Measurements from ENCODE around the gene B4GALT4. TPM values are rescaled to one million over a fixed set of nuclear protein-coding genes. Genes with fewer than 3 reads are reported as not detected.
"Not testable (repeated sequence)": the region's sequence is repeated elsewhere in the genome, so short reads cannot be mapped to it uniquely, and the experiment has no call there.

The B4GALT4 gene
- total and polyA plus RNA-seq, 12 donors: 9.0 to 23.2 (median 11.6) TPM

DNA sequence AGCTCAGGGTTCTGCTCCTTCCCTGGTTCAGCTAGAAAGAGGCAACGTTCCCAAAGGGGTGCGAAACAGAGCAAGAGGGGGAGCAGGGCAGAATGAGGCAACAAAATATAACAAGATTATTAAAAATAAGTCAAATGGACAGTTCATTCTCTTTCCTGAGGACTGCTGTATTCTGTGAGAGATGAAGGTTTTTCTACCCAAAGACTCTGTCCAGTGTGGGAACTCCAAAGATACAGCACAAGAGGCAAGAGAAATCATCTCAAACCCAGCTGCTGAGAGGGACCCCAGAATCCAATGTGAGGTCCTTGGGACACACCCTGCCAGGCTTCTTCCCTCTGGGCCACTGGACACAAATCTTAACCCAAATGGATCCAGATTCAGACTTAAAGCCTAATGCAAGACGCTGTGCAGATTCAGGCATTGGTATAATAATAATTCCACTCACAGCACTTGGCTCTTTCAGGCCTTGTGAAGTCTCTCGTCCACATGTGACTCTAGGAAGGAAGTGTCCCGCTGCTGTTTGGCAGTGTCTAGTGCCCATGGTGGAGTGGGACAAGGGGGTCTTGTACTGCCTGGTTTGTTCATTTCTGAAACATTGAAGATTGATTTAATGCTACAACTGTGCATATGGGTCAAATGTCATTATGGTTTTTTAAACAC, 39.0 kb upstream of the B4GALT4 start:
- Histone ChIP-seq H3K9me3 (peaks cover 0 to 20% (median 4%) of the 10 kb centered on the region in 11 donors), H3K27me3 (no peaks in the 10 kb centered on the region), H3K36me3 (no peaks in the 10 kb centered on the region), H3K4me1 (peaks cover 5 to 58% (median 23%) of the 10 kb centered on the region in 9 donors), H3K4me3 (peak overlapping the region in 4 of 10 donors; percentile 2 to 20 (median 12)), H3K27ac (peak overlapping the region; percentile 74 to 94 (median 89))
- intact Hi-C loops (cut with DNase I): loop anchor here in 8 of 10 donors (1.0 to 10.0 kb wide), 18 partner anchors 15 to 415 kb away; partner anchors contain the start of genes POGLUT1 (in 5 of the 8), TMEM39A (in 5 of the 8), ARHGAP31 (in 3 of the 8) and COX17 (in 2 of the 8)
- ATAC-seq (peak in 7 of 8 donors; percentile 34 to 64 (median 43)), DNase-seq (no peak)
- TF ChIP-seq, protein P1, sequence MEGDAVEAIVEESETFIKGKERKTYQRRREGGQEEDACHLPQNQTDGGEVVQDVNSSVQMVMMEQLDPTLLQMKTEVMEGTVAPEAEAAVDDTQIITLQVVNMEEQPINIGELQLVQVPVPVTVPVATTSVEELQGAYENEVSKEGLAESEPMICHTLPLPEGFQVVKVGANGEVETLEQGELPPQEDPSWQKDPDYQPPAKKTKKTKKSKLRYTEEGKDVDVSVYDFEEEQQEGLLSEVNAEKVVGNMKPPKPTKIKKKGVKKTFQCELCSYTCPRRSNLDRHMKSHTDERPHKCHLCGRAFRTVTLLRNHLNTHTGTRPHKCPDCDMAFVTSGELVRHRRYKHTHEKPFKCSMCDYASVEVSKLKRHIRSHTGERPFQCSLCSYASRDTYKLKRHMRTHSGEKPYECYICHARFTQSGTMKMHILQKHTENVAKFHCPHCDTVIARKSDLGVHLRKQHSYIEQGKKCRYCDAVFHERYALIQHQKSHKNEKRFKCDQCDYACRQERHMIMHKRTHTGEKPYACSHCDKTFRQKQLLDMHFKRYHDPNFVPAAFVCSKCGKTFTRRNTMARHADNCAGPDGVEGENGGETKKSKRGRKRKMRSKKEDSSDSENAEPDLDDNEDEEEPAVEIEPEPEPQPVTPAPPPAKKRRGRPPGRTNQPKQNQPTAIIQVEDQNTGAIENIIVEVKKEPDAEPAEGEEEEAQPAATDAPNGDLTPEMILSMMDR (IDR thresholded peaks at IDR 0.05): no peak
- 29 to 40% methylated on average over 5 of the region's 5 CpGs for WGBS, 2 donors

DNA sequence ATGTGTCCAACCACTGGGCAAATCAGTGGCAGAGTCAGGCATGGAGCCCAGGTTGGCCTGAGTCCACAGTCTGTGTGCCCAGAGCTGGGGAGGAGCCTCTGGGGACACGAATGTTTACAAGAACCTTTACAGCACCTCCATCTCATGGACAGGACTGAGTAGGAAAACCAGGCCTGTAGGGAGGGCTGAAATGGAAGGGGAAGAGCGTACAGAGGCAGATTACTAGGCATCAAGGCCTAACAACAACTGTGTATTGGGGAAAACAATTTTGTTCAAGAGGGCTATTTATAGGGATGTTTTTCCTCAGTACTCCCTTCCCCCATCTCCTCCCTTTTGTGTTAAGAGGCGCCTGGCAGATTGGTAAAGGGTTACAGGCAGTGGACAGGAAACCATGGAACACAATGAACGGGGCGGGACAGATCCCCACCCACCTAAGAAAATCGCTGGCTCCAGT, 38.5 kb upstream of the B4GALT4 start:
- Histone ChIP-seq H3K27me3 (no peaks in the 10 kb centered on the region), H3K9me3 (peaks cover 0 to 20% (median 4%) of the 10 kb centered on the region in 11 donors), H3K36me3 (no peaks in the 10 kb centered on the region), H3K27ac (peak overlapping the region; percentile 74 to 94 (median 89)), H3K4me3 (peak overlapping the region in 3 of 10 donors; percentile 2 to 20 (median 10)), H3K4me1 (peaks cover 5 to 58% (median 23%) of the 10 kb centered on the region in 9 donors)
- 14 to 25% methylated on average over 6 of the region's 6 CpGs for WGBS, 2 donors
- DNase-seq (peak; percentile 74 to 78), ATAC-seq (peak; percentile 89 to 96 (median 93))
- TF ChIP-seq, protein P1 (IDR thresholded peaks at IDR 0.05): no peak
- intact Hi-C loops (cut with DNase I): loop anchor here in 8 of 10 donors (1.0 to 10.0 kb wide), 18 partner anchors 15 to 416 kb away; partner anchors contain the start of genes POGLUT1 (in 4 of the 8), TMEM39A (in 4 of the 8), ARHGAP31 (in 3 of the 8) and COX17 (in 2 of the 8)

DNA sequence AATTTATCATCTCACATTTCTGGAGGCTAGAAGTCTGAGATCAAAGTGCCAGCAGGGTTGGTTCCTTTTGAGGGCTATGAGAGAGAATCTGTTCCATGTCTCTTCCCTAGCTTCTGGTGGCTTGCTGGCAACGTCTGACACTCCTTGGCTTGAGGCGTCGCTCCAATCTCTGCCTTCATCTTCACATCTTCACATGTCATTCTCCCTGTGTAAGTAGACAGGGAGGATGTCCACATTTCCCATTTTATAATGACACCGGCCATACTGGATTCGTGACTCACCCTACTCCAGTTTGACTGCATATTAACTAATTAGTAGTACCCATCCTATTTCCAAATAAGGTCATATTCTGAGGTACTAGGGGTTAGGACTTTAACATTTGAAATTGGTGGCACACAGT, 36.0 kb upstream of the B4GALT4 start:
- Histone ChIP-seq H3K4me1 (peaks cover 5 to 58% (median 23%) of the 10 kb centered on the region in 9 donors), H3K9me3 (peaks cover 0 to 6% (median 0%) of the 10 kb centered on the region in 11 donors), H3K36me3 (no peaks in the 10 kb centered on the region), H3K27me3 (no peaks in the 10 kb centered on the region), H3K4me3 (no peak overlapping the region), H3K27ac (peak overlapping the region in 4 of 10 donors; percentile 2 to 39 (median 12))
- TF ChIP-seq, protein P1 (IDR thresholded peaks at IDR 0.05): no peak
- no peak for ATAC-seq
- intact Hi-C loops (cut with DNase I): loop anchor here in 9 of 10 donors (2.0 to 10.0 kb wide), 14 partner anchors 16 to 418 kb away; partner anchors contain the start of genes POGLUT1 (in 4 of the 9), TMEM39A (in 4 of the 9) and COX17 (in 2 of the 9)
- 71 to 76% methylated on average over 5 of the region's 5 CpGs for WGBS, 2 donors
- DNase-seq: no peak

DNA sequence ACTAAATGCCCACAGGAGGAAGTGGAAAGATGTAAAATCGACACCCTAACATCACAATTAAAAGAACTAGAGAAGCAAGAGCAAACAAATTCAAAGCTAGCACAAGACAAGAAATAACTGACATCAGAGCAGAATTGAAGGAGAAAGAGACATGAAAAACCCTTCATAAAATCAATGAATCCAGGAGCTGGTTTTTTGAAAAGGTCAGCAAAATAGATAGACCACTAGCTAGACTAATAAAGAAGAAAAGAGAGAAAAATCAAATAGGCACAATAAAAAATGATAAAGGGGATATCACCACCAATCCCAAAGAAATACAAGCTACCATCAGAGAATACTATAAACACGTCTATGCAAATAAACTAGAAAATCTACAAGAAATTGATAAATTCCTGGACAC, 29.5 kb upstream of the B4GALT4 start:
- not testable (repeated sequence) for H3K27me3 ChIP-seq, H3K27ac ChIP-seq, H3K4me3 ChIP-seq, H3K4me1 ChIP-seq, DNase-seq, H3K36me3 ChIP-seq, ATAC-seq
- peaks cover 0 to 13% (median 0%) of the 10 kb centered on the region in 11 donors for H3K9me3 ChIP-seq
- 85% methylated on average over 2 of the region's 2 CpGs for WGBS, 2 donors
- intact Hi-C loops (cut with DNase I): loop anchor here in 6 of 10 donors (5.0 to 10.0 kb wide), 7 partner anchors 85 to 425 kb away; partner anchors contain the start of genes TMEM39A (in 4 of the 6), POGLUT1 (in 3 of the 6) and COX17 (in 1 of the 6)

All from heart right ventricle (tissue), 16 donors.